ENCODE data around the gene HHAT.

DNA sequence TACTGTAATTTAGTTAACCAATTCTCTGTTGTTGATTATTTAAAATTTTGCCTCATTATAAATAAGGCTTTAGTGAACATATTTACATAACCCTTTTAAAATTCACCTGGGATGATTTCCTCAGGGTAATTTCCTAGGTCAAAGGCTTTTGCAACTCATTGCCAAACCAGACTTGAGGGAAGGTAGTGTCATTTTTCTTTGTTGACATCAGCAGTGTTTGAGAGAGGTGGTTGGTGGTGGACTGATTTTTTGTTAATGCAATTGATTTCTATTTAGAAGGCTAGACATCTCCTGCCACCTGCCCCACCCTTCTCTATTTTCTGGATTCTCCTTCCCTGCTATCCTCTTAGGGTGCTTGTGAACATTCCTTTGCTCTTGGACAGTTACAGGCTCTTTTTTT lies 116.8 kb downstream of the HHAT start:
- no peak for TF ChIP-seq CTCF (IDR thresholded peaks at IDR 0.05)
- TF ChIP-seq POLR2A (IDR thresholded peaks at IDR 0.05), result no peak

Data from esophagus squamous epithelium (tissue), 4 donors.